Measurements from ENCODE around the gene NGEF.

GRCh38 chr2:233035426-233036161, 22.5 kb upstream of the NGEF start:
- TF ChIP-seq CTCF (IDR thresholded peaks at IDR 0.05; ENCODE audit: insufficient read depth, low read depth, low read length) (no peak), EZH2 (IDR thresholded peaks at IDR 0.05; ENCODE audit: insufficient read depth, low read length) (peak; percentile 18)
